Measurements from ENCODE around the gene TMTC1.
"Not testable (repeated sequence)": the region's sequence is repeated elsewhere in the genome, so short reads cannot be mapped to it uniquely, and the experiment has no call there.

The TMTC1 gene

DNA sequence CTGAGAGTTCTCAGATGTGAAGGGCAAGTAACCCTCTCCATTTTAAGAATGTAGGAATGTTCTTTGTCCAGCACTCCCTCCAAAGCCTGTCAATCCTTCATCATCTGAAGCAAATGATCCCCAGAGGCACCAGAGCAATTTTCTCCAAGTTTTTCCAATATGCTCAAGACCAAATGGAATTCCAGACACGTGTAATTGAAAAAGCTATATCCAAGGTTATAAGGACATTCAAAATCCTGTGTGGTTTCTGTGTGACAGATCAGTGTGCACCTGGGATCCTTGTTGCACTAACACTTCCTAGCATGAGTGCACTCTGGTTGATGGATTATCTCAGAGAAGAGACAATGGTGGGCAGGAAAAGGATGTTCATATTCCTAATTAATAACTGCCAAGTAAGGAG is 220.7 kb downstream of the TMTC1 start:
- no peak for DNase-seq

DNA sequence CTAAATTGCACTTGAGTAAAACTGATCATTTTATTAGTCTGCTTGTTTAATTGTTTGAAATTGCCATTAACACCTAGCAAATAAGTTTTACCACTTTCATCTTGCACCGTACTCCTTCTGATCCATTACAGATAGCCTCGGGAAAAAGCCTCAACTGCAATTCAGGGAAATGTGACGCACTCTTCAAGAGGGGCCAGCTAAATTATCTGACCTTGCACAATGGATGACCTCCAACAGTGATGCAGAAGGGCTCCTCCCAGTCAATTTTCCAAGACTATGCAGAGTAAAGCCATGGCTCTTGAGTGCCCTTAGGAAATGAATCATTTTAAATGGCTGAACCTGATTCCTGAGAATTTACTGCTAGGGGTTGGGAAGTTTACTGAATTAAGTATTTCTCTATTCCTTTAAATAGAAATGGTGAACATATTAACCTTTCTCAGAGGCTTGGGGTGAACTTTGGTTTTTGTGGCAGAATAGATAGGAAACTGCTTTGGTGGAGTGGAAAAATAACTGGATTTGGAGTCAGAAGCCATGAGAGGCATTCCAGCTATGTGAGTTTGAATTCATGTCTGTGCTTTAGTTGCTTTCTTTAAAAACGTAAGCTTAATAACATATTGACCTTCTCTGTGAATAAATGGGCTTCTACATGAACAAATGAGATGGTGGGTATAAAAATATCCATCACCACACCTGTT is 221.5 kb downstream of the TMTC1 start:
- DNase-seq: no peak

DNA sequence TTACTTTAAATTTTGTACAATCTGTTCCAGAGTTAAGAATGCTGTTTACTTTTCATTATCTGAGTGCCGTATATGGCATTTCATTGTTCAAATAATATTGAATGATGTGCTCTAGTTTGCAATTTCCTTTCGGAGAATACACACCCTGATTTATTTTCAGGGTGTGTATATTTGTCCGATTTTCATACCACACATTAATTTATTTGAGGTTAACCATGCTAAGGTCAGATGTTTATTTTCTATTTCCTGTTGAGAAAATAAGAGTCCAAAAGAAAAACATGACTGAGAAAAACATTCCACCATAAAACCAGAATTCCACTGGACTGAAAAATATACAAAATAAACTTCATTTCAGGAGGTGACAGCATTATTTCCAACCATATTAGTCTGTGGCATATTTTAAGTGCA is 222.1 kb downstream of the TMTC1 start:
- DNase-seq: no peak

DNA sequence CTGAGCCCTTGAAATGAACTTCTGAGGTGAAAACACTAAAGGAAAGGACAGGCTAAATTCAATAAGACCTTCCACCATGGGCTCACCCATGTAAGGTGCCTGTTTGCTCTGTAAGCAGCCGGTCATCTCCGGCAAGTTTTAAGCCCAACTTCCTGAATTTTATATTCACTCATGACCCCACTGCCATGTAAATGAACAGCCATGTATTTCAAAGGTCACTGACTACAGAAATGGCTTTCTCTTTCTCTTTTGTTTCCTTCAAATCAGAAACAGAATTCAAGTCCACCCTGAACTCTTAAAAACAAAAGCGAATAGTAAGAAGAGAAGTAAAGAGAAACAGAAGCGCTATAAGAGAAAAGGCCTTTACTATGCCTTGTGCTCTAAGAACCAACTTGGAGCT is 224.5 kb downstream of the TMTC1 start:
- no peak for DNase-seq

DNA sequence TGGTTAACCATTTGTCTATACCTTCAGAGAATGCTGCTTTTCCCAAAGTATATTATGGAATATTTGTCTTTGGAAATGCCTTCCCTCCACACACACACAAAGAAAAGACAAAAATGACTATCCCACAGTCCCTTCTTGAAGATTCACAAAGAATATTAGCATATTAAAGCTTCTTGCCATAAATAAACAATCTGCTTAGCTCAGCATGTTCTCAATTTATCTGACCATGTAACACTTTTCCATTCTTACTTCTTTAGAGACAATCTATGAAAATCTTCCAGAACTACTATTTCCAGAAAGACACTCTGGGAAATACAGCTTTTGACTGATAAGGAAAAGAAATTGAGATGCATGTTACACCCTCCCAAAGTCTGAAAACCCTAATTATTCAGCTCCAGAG is 227.4 kb downstream of the TMTC1 start:
- no peak for DNase-seq

DNA sequence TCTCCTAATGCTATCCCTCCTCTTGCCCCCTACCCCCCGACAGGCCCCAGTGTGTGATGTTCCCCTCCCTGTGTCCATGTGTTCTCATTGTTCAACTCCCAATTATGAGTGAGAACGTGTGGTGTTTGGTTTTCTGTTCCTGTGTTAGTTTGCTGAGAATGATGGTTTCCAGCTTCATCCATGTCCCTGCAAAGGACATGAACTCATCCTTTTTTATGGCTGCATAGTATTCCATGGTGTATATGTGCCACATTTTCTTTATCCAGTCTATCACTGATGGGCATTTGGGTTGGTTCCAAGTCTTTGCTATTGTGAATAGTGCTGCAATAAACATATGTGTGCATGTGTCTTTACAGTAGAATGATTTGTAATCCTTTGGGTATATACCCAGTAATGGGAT is 228.3 kb downstream of the TMTC1 start:
- DNase-seq: not testable (repeated sequence)

DNA sequence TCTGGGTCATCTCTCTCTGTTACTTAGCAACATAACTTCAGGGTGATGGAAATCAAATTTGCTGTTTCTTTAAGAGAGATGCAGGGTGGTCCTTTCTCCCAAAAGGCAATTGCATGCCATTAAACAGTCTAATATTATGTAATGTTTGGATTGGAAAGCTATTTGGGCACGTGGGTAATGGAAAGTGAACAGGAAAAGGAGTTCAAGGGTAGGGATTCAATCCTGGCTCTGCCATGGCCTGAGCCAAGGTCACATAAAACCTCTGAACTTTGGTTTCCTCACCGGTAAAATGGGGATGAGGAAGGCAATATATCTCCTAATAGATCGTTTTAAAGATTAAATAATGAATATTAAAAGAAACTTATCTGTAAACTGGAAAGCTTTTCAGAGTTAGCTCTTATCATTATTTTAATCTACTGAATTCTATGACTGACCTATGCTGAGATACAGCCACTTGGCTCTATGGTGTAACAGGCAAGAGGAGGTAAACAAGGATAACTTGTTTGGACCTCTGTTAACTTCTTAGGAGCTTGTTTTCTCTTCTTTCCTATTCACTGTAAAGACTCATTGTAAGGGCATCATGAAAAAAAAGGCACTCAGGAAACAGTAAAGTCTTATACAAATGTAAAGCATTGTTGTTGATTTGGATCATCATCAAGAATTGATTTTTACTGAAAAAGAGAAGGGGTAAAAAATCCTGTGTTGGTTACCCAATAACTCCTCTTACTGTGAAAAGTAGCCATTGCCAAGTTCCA is 230.6 kb downstream of the TMTC1 start:
- no peak for DNase-seq

DNA sequence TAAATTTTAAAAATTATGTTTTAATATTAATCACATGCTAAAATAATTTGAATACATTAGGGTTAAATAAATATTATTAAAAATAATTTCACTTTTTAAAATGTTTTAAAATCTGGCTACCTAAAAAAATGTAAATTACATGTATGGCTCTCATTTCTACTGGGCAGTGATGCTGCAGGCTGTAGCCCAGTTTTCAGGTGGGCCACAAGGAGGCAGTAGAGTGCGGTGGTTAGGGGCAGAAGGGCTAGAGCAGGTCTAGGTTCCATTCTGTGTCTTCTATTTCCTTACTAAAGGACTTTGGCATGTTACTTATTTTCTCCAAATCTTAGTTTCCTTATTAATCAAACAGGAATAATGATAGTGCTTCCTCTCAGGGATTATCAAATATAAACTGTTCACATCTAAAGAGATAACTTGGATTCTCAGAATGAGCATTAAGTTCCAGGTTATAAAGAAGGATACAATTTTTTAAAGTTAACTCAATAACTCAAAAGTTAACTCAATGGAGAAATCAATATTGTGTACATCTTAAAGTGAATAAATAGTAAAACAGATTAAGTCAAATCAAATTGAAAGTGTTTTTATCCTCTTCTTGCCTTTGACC is 231.3 kb downstream of the TMTC1 start:
- DNase-seq: peak; percentile 15

DNA sequence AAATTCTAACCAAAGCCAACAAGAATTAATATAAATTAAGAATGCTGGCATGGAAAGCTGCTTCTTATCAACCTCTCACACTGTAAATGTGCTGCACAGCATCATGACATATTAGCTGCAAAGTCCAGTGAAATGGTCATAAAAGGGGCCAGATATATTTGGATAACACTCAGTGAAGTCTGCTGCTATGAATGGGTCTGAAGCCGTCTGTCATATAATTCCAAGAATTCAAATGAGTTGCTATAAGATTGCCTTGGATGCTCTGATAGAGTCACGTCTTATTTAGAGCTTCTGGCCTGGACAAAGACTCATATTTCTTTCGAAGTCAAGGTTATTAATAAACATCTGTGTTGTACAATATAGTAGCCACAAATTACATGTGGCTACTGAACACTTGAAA is 231.9 kb downstream of the TMTC1 start:
- no peak for DNase-seq

DNA sequence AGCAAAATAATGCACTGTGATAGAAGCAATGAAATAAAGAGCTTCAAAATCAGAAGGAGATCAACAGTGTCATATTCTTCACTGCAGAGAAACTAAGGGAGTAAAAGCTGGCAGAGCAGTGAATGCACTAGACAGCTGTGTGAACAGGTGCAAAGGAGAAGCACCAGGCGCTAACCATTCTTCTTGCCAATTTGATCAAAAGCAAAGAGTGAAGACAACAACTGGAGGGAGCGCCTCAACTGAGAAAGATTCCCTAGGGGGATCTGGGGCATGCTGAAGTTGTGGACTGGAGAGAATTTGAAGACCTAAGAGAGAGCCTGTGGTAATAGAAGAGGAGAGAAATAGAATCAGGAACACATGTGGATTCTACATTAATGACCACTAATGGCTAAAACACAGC is 235.9 kb downstream of the TMTC1 start:
- no peak for DNase-seq

DNA sequence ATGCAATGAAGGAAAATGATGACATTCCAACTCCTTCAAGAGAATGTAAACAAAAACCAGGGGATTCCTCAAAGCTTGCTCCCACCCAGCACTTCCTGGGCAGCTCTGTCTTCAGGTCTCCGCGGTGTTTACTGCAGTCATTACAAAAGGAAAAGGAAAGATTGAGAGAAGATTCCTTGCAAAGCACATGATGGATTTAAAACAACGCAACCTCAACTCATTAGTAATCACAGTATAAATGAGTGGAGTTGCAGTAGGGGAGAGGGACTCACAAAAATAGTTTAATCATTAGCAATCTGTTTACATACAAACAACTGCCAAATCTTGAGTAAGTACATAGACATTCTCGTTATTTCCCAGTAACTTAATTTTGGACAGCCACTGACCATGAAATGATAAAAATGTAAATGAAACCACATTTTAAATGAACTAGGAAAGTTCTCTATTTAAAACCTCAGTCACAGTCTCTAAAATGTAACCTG is 236.6 kb downstream of the TMTC1 start:
- DNase-seq: no peak

DNA sequence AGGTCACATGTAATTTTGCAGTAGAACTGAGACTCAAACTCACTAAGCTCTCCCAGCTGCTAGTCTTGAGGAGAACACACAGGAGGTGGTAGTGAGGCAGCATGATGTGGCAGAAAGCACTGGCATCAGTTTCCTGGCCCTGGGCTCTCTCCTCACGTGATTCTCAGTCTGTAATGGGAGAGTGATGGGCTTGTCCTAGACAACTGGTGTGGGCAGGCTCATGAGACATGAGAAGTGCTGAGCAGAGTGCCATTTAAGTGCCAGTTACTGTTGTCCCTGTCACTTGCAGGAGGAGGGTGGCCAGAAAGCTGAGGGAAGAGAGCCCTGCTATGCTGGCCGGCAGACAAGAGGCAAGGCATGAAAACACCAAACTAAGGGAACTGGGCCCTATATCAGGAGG is 237.7 kb downstream of the TMTC1 start:
- DNase-seq: no peak

DNA sequence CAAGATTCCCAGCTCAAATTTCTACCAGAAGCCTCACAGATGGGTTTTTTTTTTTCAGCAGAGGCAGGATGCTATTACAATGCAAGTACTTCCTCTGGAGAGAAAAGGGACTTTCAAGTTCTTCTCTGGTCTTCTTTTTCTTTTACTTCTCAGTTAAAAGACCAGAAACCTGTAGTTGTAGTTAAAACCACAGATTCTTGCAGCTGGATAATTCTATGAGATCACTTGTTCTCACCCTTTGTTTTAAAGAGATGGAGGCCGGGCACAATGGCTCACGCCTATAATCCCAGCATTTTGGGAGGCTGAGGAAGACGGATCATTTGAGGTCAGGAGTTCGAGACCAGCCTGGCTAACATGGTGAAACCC is 238.7 kb downstream of the TMTC1 start:
- DNase-seq: no peak

DNA sequence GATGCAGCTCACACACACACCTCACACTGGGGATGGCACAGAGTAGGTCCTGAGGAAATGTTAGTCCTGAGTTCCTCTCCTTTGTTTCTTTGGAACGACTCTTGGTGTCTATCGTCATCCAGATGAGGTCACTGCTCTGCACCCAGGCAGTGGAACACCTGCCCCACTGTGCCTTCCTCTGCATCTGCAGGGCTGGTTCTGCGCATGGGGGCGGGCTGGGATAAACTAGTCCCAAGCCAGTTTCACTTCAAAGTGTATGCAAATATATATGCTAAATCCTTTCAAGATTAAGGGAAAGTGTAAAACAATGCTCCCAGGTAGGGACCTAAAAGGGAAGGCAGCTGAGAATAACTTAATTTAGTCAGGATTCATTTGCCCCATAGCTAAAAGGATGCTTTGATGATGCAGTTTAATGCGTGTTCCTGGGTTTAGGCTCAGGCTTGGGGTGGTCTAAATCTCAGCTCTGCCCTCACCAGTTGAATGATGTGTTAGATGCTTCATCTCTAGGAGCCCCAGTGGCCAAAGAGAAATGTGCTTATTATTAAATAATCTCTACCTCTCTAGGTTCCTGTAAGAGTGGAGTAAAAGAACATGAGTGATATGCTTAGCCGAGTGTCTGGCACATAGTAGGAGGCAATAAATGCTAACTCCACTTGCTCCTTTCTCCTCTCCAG is 239.2 kb downstream of the TMTC1 start:
- no peak for DNase-seq

DNA sequence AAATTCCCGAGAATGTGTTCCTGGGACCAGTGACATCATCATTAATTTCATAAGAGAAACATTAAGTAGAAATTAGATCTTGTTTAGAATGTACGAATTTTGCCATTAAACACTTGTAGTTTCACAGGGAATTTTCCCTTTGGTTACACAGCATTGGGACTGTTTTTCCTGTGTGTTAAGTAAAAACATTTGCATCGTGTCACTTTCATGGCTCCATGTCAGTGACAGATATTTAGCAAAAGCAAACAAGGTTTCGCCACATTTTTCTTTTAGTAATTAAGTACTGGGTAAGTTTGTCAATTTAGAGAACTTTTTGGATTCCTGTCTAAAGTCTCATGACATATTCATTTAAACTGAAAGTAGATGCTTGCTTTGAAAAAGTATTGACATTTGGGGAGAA is 240.7 kb downstream of the TMTC1 start:
- no peak for DNase-seq

DNA sequence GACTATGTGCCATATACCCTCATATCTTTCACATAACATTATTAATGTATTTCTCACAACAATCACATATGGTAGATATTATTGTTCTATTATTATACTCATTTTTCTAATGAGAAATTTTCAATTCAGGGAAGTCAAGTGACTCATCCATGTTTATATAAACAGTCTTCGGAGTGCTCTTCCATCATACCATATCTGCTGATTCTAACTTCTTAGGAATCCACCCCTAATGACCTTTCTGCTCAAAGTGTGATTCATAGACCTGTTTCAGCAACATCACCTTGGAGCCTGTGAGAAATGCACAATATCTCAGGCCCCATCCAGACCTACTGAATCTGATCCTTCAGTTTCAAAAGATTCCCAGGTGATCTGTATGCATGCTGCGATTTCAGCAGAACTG is 246.4 kb downstream of the TMTC1 start:
- DNase-seq: no peak

DNA sequence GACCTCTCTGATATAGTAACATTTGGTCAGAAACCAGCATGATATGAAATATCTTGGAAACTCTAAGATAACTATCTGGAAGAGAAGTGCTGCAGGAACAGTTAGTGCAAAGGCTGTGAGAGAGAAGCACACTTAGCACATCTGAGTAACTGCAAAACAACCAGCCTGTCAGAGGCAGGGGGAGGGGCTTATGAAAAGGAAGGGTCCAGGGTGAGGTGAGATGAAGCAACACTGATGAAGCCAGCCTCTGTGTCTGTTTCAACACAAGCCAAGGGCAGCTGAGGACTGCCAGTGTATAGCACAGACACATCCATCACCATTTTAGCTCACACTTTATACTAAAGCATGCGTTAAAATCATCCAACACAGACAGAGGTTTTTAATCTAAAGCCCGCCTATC is 248.8 kb downstream of the TMTC1 start:
- DNase-seq: no peak

DNA sequence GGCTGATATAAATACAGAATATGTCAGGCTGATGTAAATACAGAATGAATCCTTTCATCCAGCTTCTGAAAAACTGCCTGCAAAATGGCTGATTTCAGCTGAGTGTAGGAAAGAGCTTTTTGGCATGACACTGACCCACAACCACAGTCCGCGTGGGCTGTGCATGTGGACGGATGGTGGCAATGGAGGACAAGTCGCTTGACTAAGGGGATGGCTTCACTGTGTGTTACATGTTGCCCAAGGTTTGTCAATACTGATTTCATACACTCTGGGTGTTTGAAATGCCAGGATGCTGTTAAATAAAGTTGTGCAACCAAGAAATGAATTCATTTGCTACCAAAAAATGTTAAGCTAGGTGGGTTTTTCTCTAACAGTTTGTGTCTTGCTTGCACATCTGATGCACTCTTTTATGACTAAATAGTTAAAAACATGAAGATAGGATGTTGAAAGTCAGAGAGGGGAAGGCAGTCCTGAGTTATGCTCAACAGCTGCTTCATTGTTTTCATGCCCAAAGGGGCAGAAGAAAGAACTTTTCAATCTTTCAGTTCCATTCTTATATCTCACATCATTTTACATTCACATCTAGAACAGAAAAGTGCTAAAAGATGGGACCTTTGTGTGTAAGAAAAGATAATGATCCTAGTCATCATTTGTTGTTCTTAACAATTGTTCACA is 249.8 kb downstream of the TMTC1 start:
- DNase-seq: no peak

DNA sequence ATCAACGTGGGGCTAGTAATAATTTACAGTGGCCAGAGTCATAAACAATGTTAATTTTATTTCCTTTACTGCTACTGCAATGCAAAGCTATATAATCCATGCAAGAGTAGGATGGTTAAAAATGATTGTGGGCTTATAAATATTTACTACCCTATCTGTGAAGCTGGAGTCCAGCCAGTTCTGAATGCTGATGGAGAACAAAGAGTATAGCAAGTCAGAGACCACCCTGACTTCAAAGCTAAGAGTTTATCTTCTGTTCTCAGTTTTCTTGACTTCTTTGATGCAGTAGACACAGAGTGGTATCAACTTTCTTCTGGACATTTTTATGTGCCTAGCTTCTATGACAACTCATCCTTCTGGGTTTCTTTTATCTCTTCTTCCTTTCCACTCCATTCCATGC is 252.3 kb downstream of the TMTC1 start:
- DNase-seq: no peak

DNA sequence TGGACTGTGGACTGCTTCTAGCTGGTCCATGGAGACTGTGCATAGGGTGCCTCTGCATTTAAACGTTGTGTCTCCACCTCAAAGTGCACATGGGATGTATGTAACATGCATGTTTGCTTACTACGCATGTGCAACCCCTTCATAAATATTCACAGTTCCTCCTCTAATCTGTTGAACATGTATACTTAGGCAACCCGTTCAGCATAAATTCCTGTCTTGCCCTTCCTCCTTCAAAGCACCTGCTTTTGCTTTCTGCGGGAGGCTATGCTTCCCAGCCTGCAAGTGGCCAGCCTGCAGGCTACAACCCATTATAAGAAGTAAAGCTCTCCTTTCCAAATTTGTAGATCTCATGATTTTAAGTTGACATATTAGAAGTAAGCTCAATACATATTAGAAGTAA is 253.3 kb downstream of the TMTC1 start:
- no peak for DNase-seq

DNA sequence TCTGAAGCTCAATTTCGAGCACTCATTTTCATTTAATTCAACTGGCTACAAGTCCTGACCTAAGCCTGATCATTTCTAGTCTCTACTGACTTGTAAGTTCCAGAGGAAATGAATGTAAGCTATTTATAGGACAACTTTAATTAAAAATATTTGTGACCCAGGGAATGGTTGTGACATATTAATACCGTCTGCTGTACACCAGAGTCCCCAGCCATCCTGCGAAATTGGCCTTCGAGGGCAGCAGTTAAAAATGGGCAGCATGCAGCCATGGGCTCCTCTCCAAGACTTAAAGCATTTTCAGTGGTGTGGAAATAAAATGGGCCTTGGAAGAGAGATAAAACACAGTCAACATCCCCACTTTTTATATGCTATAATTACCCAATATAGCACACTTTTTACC is 255.6 kb downstream of the TMTC1 start:
- no peak for DNase-seq

DNA sequence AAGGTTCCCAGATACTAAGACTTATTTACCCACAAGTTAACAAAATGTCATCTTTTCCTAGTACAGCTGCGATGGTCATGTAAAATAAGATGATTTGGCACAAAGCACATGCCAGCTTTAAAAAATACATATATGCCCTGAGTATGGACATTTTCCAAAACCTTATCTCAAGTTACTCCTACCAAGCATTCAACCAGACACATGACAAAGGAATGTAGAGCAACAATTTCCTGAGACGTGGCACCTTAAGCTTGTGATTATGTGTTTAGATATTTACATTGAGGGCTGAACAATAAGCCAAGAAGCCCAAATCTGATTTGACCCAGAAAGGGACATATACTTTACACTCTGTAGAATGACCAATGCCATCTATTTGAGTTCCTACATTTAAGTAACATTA is 261.8 kb downstream of the TMTC1 start:
- no peak for DNase-seq

DNA sequence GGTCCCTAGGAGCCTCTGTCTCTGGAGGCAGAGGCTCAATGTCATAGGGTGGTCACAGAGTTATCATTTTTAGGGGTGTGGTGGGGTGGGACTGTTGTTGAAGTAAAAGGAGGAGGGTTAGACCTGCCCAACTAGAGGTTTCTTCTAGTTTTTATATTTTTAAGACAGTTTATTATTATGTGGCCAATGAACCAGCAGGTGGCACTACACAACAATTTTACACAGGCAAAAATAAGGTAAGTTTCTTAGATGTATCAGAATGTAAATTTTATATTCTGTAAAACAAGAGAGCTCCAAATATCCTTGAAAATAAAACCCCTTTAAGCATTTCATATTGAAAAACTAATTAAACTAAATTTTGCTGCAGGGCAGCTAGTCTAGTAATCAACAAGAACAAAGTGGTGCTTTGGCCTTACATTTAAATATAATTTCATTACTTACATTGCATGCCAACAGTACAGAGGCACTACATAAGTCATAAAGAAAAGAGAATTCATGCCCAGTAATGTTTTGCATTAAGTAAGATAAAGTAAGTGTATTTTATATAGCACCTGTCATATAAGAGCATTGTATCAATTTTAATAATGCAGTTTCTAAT is 264.1 kb downstream of the TMTC1 start:
- DNase-seq: peak; percentile 2
